Measurements from ENCODE around the gene DIAPH2. TPM values are rescaled to one million over a fixed set of nuclear protein-coding genes. Genes with fewer than 3 reads are reported as not detected.

DIAPH2 gene
- total RNA-seq, 1 experiment from 2014 or later = 10.4 TPM

- TF ChIP-seq EZH2 (IDR thresholded peaks at IDR 0.05; ENCODE audit: borderline replicate concordance, low read depth, low read length, poor library complexity, severe bottlenecking) (no peak), CTCF (conservative IDR thresholded peaks at IDR 0.05; ENCODE audit: low read depth, low read length) (no peak)
- DNase-seq (ENCODE audit: low spot score) = no peak
- no TSS peak for BruUV-seq (replicated peaks)
- no peak overlapping the region for H3K27ac ChIP-seq (ENCODE audit: low read depth, low read length, poor library complexity, severe bottlenecking)
- no peaks in the 10 kb centered on the region for H3K36me3 ChIP-seq (ENCODE audit: insufficient read depth, low read length, poor library complexity, severe bottlenecking)
- H3K9me3 ChIP-seq (ENCODE audit: low read depth, low read length, poor library complexity, severe bottlenecking) = no peaks in the 10 kb centered on the region
- no peaks in the 10 kb centered on the region for H3K27me3 ChIP-seq (replicated peaks; ENCODE audit: insufficient read depth, low read depth, low read length, poor library complexity)
- ChIA-PET POLR2A (ENCODE audit: low non-redundant PET) (no interaction called here), CTCF (no interaction called here)
- intact Hi-C loops (cut with micrococcal nuclease; ENCODE audit: unreplicated experiment) = no loop called here
- H3K4me3 ChIP-seq (ENCODE audit: low read depth, low read length, poor library complexity, severe bottlenecking) = no peak overlapping the region
- H3K4me1 ChIP-seq (ENCODE audit: insufficient read depth, low read length, poor library complexity, severe bottlenecking) = no peaks in the 10 kb centered on the region
These were observed 855.4 kb downstream of the DIAPH2 start for GRCh38 chrX:97539970-97540519.

GRCh38 chrX:97547877-97548578 is 863.4 kb downstream of the DIAPH2 start:
- no peak overlapping the region for H3K4me3 ChIP-seq (ENCODE audit: low read depth, low read length, poor library complexity, severe bottlenecking)
- ChIA-PET POLR2A (ENCODE audit: low non-redundant PET) (no interaction called here), CTCF (no interaction called here)
- H3K36me3 ChIP-seq (ENCODE audit: insufficient read depth, low read length, poor library complexity, severe bottlenecking) = no peaks in the 10 kb centered on the region
- intact Hi-C loops (cut with micrococcal nuclease; ENCODE audit: unreplicated experiment) = no loop called here
- no TSS peak for BruUV-seq (replicated peaks)
- no peaks in the 10 kb centered on the region for H3K4me1 ChIP-seq (ENCODE audit: insufficient read depth, low read length, poor library complexity, severe bottlenecking)
- no peaks in the 10 kb centered on the region for H3K27me3 ChIP-seq (replicated peaks; ENCODE audit: insufficient read depth, low read depth, low read length, poor library complexity)
- TF ChIP-seq CTCF (conservative IDR thresholded peaks at IDR 0.05; ENCODE audit: low read depth, low read length) (no peak), EZH2 (IDR thresholded peaks at IDR 0.05; ENCODE audit: borderline replicate concordance, low read depth, low read length, poor library complexity, severe bottlenecking) (no peak)
- H3K27ac ChIP-seq (ENCODE audit: low read depth, low read length, poor library complexity, severe bottlenecking) = no peak overlapping the region
- H3K9me3 ChIP-seq (ENCODE audit: low read depth, low read length, poor library complexity, severe bottlenecking) = no peaks in the 10 kb centered on the region
- DNase-seq (ENCODE audit: low spot score) = no peak

GRCh38 chrX:97551821-97552220 is 867.2 kb downstream of the DIAPH2 start:
- TF ChIP-seq EZH2 (IDR thresholded peaks at IDR 0.05; ENCODE audit: borderline replicate concordance, low read depth, low read length, poor library complexity, severe bottlenecking) = no peak
- no peak for TF ChIP-seq CTCF (conservative IDR thresholded peaks at IDR 0.05; ENCODE audit: low read depth, low read length)
- no peak overlapping the region for H3K4me3 ChIP-seq (ENCODE audit: low read depth, low read length, poor library complexity, severe bottlenecking)
- DNase-seq (ENCODE audit: low spot score) = no peak
- intact Hi-C loops (cut with micrococcal nuclease; ENCODE audit: unreplicated experiment) = no loop called here
- BruUV-seq (replicated peaks) = no TSS peak
- H3K9me3 ChIP-seq (ENCODE audit: low read depth, low read length, poor library complexity, severe bottlenecking) = no peaks in the 10 kb centered on the region
- no peaks in the 10 kb centered on the region for H3K36me3 ChIP-seq (ENCODE audit: insufficient read depth, low read length, poor library complexity, severe bottlenecking)
- POLR2A ChIA-PET (ENCODE audit: low non-redundant PET) = no interaction called here
- H3K27me3 ChIP-seq (replicated peaks; ENCODE audit: insufficient read depth, low read depth, low read length, poor library complexity) = no peaks in the 10 kb centered on the region
- CTCF ChIA-PET = no interaction called here
- no peaks in the 10 kb centered on the region for H3K4me1 ChIP-seq (ENCODE audit: insufficient read depth, low read length, poor library complexity, severe bottlenecking)
- no peak overlapping the region for H3K27ac ChIP-seq (ENCODE audit: low read depth, low read length, poor library complexity, severe bottlenecking)
